Neural cell (in vitro differentiated cells): ENCODE results near the gene EFCAB6. TPM values are rescaled to one million over a fixed set of nuclear protein-coding genes. Genes with fewer than 3 reads are reported as not detected.

Experiments
- H2AFZ ChIP-seq: fragments of 200-600, 300-800 bp; sonication (generic), shearing (Covaris generic); 2 replicates; pipeline ENCODE4 v1.6.0; 2014; ENCODE audit warnings: low read depth, mild to moderate bottlenecking, antibody characterized with exemption, low read length, moderate library complexity
- H3F3A ChIP-seq: fragments of 200-600 bp; shearing (Covaris generic); 2 replicates; pipeline ENCODE4 v1.6.1; 2016; ENCODE audit warnings: mild to moderate bottlenecking, moderate library complexity, mixed read lengths, antibody characterized with exemption, low read length; ENCODE audit not compliant: insufficient read depth, poor library complexity, severe bottlenecking
- H3K27ac ChIP-seq: fragments of 200-600, 300-800 bp; sonication (generic), shearing (Covaris generic); 2 replicates; pipeline ENCODE4 v1.5.1; 2014; ENCODE audit warnings: mild to moderate bottlenecking, low read length, moderate library complexity
- H3K27me3 ChIP-seq: fragments of 300-800, 200-600 bp; sonication (generic), shearing (Covaris generic); 2 replicates; pipeline ENCODE4 v1.6.0; 2014; ENCODE audit warnings: mild to moderate bottlenecking, low read depth, low read length, moderate library complexity; ENCODE audit not compliant: insufficient read depth
- H3K36me3 ChIP-seq: fragments of 300-800, 200-600 bp; sonication (generic), shearing (Covaris generic); 2 replicates; pipeline ENCODE4 v1.5.1; 2014; ENCODE audit warnings: mild to moderate bottlenecking, antibody characterized with exemption, low read length, moderate library complexity; ENCODE audit not compliant: insufficient read depth
- H3K4me2 ChIP-seq: fragments of 300-800, 200-600 bp; sonication (generic), shearing (Covaris generic); 2 replicates; pipeline ENCODE4 v1.6.0; 2014; ENCODE audit warnings: mild to moderate bottlenecking, low read length
- H3K4me3 ChIP-seq: fragments of 300-800, 200-600 bp; sonication (generic), shearing (Covaris generic); 2 replicates; pipeline ENCODE4 v1.5.1; 2014; ENCODE audit warnings: mild to moderate bottlenecking, low read length, moderate library complexity
- H3K79me2 ChIP-seq: fragments of 200-600 bp; shearing (Covaris generic); replicated peaks from 2 replicates; pipeline ENCODE4 v1.6.0; 2014; ENCODE audit warnings: mild to moderate bottlenecking, low read length, moderate library complexity; ENCODE audit not compliant: insufficient read depth
- H3K9ac ChIP-seq: fragments of 300-800, 200-600 bp; sonication (generic), shearing (Covaris generic); 2 replicates; pipeline ENCODE4 v1.6.1; 2016; ENCODE audit warnings: mild to moderate bottlenecking, low read length, mixed read lengths
- H3K9me2 ChIP-seq: fragments of 200-600 bp; shearing (Covaris generic); 2 replicates; pipeline ENCODE4 v1.6.1; 2016; ENCODE audit warnings: mild to moderate bottlenecking, low read length, mixed read lengths; ENCODE audit not compliant: insufficient read depth
- H3K9me3 ChIP-seq: fragments of 200-600, 300-800 bp; sonication (generic), shearing (Covaris generic); 2 replicates; pipeline ENCODE4 v1.6.1; 2016; ENCODE audit warnings: mild to moderate bottlenecking, mixed run types, low read length, moderate library complexity, mixed read lengths
- H4K20me1 ChIP-seq: fragments of 200-600 bp; shearing (Covaris generic); 2 replicates; pipeline ENCODE4 v1.6.1; 2016; ENCODE audit warnings: mild to moderate bottlenecking, mixed run types; ENCODE audit not compliant: insufficient read depth
- EP300 ChIP-seq: fragments of 450-650 bp; conservative IDR thresholded peaks from 2 replicates; pipeline ENCODE4 v1.6.1; 2014; ENCODE audit warnings: antibody characterized with exemption, mild to moderate bottlenecking, moderate library complexity; ENCODE audit not compliant: poor library complexity, severe bottlenecking
- EZH2 ChIP-seq: fragments of 200-600, 300-800 bp; shearing (Covaris generic), sonication (generic); IDR thresholded peaks from 2 replicates; pipeline ENCODE4 v1.6.1; 2014; ENCODE audit warnings: antibody characterized with exemption, low read length, borderline replicate concordance, mild to moderate bottlenecking; ENCODE audit not compliant: insufficient read depth, poor library complexity, severe bottlenecking
- MXI1 ChIP-seq: fragments of 450-650 bp; conservative IDR thresholded peaks from 2 replicates; pipeline ENCODE4 v1.6.1; 2014; ENCODE audit warnings: antibody characterized with exemption, mild to moderate bottlenecking; ENCODE audit not compliant: poor library complexity, severe bottlenecking
- POLR2AphosphoS5 ChIP-seq: IDR thresholded peaks from 2 replicates; pipeline ENCODE4 v1.6.1; 2012
- RAD21 ChIP-seq: fragments of 450-650 bp; conservative IDR thresholded peaks from 2 replicates; pipeline ENCODE4 v1.6.1; 2014; ENCODE audit warnings: antibody characterized with exemption, mild to moderate bottlenecking, moderate library complexity
- REST ChIP-seq: IDR thresholded peaks from 2 replicates; pipeline ENCODE4 v1.6.1; 2012; ENCODE audit warnings: borderline replicate concordance
- SMC3 ChIP-seq: fragments of 450-650 bp; conservative IDR thresholded peaks from 2 replicates; pipeline ENCODE4 v1.6.1; 2014; ENCODE audit warnings: antibody characterized with exemption, mild to moderate bottlenecking, moderate library complexity; ENCODE audit not compliant: poor library complexity
- TAF1 ChIP-seq: IDR thresholded peaks from 2 replicates; pipeline ENCODE4 v1.6.1; 2012; ENCODE audit warnings: low read depth
- polyA plus RNA-seq: library from polyadenylated mRNA; depleted of rRNA; stranded (reverse); fragments of >200 nt; gene quantifications from 2 replicates; pipeline ENCODE4 v1.2.3, GENCODE V29; 2014
- TF ChIP-seq, protein P1 (sequence below): fragments of 450-650 bp; IDR thresholded peaks from 2 replicates; pipeline ENCODE4 v1.5.1; 2014; ENCODE audit warnings: antibody characterized with exemption, mild to moderate bottlenecking, moderate library complexity; ENCODE audit not compliant: poor library complexity, severe bottlenecking

EFCAB6 gene
- polyA plus RNA-seq, 1 donor from 2014 or later, result 1.4 TPM

DNA sequence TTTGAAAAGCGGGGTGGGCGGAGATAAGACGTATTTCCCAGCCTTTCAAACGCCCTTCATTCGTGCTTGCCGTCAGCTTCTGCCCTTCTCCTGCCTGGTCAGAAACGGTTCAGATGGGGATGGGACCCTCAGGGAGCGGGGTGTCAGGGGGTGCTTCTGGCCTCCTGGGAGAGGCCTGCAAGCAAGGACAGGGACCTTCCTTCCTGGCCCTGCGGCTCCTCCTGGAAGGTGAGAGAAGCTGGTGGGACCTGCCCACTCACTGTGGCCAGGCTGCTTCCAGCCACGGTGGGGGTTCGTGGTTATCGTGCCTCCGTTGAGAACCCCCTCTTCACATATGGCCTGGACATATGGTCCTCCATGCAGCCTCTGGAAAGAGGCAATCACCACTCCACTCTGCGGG, 295.7 kb downstream of the EFCAB6 start:
- H2AFZ ChIP-seq, result no peak overlapping the region
- H3F3A ChIP-seq, result no peaks in the 10 kb centered on the region

GRCh38 chr22:43515902-43516301, 296.2 kb downstream of the EFCAB6 start:
- H3K4me2 ChIP-seq, result no peak overlapping the region
- H3K79me2 ChIP-seq, result no peaks in the 10 kb centered on the region
- TF ChIP-seq POLR2AphosphoS5 (no peak), SMC3 (no peak), TAF1 (no peak), EP300 (no peak), RAD21 (no peak), MXI1 (no peak), EZH2 (no peak)
- TF ChIP-seq, protein P1, sequence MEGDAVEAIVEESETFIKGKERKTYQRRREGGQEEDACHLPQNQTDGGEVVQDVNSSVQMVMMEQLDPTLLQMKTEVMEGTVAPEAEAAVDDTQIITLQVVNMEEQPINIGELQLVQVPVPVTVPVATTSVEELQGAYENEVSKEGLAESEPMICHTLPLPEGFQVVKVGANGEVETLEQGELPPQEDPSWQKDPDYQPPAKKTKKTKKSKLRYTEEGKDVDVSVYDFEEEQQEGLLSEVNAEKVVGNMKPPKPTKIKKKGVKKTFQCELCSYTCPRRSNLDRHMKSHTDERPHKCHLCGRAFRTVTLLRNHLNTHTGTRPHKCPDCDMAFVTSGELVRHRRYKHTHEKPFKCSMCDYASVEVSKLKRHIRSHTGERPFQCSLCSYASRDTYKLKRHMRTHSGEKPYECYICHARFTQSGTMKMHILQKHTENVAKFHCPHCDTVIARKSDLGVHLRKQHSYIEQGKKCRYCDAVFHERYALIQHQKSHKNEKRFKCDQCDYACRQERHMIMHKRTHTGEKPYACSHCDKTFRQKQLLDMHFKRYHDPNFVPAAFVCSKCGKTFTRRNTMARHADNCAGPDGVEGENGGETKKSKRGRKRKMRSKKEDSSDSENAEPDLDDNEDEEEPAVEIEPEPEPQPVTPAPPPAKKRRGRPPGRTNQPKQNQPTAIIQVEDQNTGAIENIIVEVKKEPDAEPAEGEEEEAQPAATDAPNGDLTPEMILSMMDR, result no peak

More for the DNA sequence above, 295.7 kb downstream of the EFCAB6 start:
- H3K9ac ChIP-seq, result no peak overlapping the region
- no peaks in the 10 kb centered on the region for H4K20me1 ChIP-seq
- no peak overlapping the region for H3K4me2 ChIP-seq
- H3K27me3 ChIP-seq, result no peaks in the 10 kb centered on the region
- no peak overlapping the region for H3K27ac ChIP-seq
- H3K4me3 ChIP-seq, result no peak overlapping the region
- H3K79me2 ChIP-seq, result no peaks in the 10 kb centered on the region
- TF ChIP-seq REST (no peak), TAF1 (no peak), POLR2AphosphoS5 (no peak), EP300 (no peak), RAD21 (no peak), MXI1 (no peak), EZH2 (no peak), SMC3 (no peak)
- TF ChIP-seq, protein P1, result no peak
- H3K9me3 ChIP-seq, result no peaks in the 10 kb centered on the region
- H3K36me3 ChIP-seq, result no peaks in the 10 kb centered on the region
- H3K9me2 ChIP-seq, result no peaks in the 10 kb centered on the region

More at GRCh38 chr22:43515902-43516301, 296.2 kb downstream of the EFCAB6 start:
- Histone ChIP-seq H3K27ac (no peak overlapping the region), H3K9me2 (no peaks in the 10 kb centered on the region), H3K36me3 (no peaks in the 10 kb centered on the region), H3K9me3 (no peaks in the 10 kb centered on the region), H4K20me1 (no peaks in the 10 kb centered on the region), H3K9ac (no peak overlapping the region), H2AFZ (no peak overlapping the region), H3K27me3 (no peaks in the 10 kb centered on the region), H3K4me3 (no peak overlapping the region), H3F3A (no peaks in the 10 kb centered on the region)
